Activated T-helper 1 cell treated with Interleukin-2 at 50 U/mL for 16 hours (primary cell): ENCODE measurements around the gene HTR3B.

Experiments
- DNase-seq: peaks from one replicate; pipeline ENCODE4 v3.0.0-alpha.2; 2020; ENCODE audit warnings: low read depth

The HTR3B gene

GRCh38 chr11:113991718-113992458 lies 87.3 kb downstream of the HTR3B start:
- DNase-seq: no peak

GRCh38 chr11:113992459-113993110 lies 88.0 kb downstream of the HTR3B start:
- DNase-seq: no peak

GRCh38 chr11:113994077-113994954 lies 89.7 kb downstream of the HTR3B start:
- no peak for DNase-seq
